Activated CD8-positive, alpha-beta memory T cell treated with anti-CD3 and anti-CD28 coated beads for 48 hours (primary cell): ENCODE results near the gene MYO3B.
"Not testable (repeated sequence)": the region's sequence is repeated elsewhere in the genome, so short reads cannot be mapped to it uniquely, and the experiment has no call there.

Source experiments
- DNase-seq, 3 experiments: peaks; one replicate each; pipeline ENCODE4 v3.0.0-alpha.2; 2020; ENCODE audit warnings: low read depth in 2 of 3, low spot score in 2 of 3

MYO3B gene

GRCh38 chr2:170206805-170207407 lies 29.0 kb downstream of the MYO3B start:
- DNase-seq, result no peak

- DNase-seq, result no peak
Observed at GRCh38 chr2:170207901-170208300, 30.0 kb downstream of the MYO3B start.

GRCh38 chr2:170208967-170209366 lies 31.0 kb downstream of the MYO3B start:
- no peak for DNase-seq

DNA sequence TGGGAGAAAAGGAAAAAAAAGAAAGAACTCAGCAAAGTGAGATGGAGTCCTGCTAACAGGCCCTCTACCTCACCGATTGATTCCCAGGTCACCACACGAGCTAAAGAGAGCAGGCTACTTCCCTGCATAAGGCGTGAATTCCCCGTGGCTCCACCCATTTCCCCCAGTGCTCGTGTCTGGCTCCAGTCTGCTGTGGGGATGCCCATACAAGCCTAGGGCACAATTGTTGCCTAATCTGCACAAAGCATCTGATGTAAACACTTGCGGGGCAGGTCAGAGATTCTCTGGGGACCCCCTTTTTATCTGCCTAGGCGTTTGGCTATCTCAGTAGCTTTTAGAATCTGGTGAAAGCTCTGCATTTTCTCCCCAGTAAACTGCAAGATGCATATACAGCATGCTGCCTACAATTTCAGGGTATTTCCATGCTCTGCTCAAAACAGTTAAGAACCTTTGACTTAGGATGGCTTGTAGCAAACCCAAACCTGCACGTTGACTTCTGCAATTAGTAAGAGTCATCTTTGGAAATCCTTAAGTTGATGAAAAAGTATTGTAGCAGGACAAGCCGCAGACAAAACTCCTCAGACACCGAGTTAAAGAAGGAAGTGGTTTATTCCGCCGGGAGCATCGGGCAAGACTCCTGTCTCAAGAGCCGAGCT lies 34.8 kb downstream of the MYO3B start:
- DNase-seq, result no peak

DNA sequence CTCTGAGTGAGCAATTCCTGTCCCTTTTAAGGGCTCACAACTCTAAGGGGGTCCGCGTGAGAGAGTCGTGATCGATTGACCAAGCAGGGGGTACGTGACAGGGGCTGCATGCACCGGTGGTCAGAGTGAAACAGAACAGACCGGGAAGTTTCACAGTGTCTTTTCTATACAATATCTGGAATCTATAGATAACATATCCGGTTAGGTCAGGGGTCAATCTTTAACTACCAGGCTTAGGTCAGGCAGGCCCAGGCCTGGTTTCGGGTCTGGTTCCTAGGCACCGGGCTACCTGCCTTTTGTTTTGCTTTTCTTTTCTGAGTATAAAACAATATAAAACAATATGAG lies 35.3 kb downstream of the MYO3B start:
- DNase-seq, result not testable (repeated sequence)

DNA sequence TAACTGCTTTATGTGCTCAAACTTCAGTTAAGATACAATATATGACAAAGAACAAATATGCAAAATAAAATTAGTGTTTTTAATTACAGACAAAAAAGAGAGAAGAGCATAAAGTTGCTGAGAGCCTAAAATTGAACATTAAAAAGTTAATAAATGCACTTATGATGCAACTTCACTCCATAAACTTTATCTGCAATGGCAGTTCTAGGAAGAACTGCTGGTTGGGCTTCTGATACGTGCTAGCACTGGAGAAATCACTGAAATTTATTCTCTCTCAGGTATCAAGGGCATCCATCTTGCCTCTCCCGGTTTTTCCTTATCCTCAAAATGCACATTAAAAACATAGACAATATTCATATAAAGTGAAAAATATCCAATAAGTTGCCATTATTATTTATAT lies 35.7 kb downstream of the MYO3B start:
- no peak for DNase-seq

DNA sequence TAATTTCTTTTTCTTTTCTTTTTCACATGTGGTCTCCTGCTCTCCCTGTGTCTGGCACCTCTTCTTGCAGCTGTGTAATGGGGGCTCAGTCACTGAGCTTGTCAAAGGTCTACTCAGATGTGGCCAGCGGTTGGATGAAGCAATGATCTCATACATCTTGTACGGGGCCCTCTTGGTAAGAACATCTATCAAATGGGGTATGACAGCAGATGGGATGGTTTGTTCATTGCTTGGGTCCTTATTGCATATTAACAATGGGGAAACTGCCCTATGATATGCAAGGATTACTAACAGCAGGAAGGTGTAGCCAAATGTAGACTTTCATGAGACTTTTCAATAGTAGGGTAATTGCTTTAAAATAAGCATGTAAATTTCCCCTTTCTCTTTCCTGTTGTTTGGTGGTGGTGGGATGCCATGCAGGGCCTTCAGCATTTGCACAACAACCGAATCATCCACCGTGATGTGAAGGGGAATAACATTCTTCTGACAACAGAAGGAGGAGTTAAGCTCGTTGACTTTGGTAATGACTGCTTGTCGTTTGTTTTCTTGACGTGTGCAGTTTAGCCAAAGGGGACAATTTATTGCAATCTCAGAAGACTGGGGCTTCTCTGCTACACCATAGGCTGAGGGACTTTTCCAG lies 36.5 kb downstream of the MYO3B start:
- no peak for DNase-seq

- DNase-seq, result no peak
Observed at GRCh38 chr2:170215021-170215420, 37.1 kb downstream of the MYO3B start.

- no peak for DNase-seq
Observed at GRCh38 chr2:170216428-170216827, 38.5 kb downstream of the MYO3B start.

- DNase-seq, result no peak
Observed at GRCh38 chr2:170216981-170217380, 39.0 kb downstream of the MYO3B start.

GRCh38 chr2:170217778-170218251 lies 39.9 kb downstream of the MYO3B start:
- DNase-seq, result no peak

DNA sequence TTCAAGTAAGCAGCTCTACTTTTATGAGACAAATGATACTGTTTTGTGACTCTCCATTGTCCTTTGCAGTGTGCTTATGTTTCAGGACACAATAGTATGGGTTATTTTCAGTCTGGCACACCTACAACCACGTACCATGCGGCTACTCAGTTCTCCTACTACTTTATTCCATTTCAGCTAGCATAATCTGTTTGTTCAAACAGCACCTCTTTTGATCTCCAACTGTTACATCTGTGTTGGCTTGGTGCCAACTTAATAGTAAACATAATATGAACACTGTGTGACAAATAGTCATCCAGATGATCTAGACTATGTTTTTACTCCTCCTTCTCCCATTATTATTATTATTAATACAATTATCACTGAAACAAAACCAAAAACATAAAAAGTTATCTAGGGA lies 40.5 kb downstream of the MYO3B start:
- DNase-seq, result no peak

DNA sequence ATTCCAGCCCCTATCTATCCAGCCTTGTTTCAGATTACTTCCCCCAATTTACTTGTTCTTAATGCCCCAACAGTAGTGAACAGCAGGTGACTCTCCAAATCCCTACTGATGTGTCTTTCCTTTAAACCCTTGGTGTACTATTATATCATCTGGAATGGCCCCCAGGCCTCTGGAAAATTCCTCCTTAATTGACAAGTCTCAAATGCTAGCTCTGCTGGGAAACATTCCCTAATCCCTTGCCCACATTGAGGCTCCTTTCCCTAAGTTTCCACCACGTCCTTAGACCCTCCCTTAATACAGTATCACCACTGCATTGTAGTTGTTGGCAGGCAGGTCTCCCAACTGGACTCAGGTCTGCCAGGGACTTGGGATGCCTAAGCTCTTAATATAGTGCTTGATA lies 41.0 kb downstream of the MYO3B start:
- no peak for DNase-seq

DNA sequence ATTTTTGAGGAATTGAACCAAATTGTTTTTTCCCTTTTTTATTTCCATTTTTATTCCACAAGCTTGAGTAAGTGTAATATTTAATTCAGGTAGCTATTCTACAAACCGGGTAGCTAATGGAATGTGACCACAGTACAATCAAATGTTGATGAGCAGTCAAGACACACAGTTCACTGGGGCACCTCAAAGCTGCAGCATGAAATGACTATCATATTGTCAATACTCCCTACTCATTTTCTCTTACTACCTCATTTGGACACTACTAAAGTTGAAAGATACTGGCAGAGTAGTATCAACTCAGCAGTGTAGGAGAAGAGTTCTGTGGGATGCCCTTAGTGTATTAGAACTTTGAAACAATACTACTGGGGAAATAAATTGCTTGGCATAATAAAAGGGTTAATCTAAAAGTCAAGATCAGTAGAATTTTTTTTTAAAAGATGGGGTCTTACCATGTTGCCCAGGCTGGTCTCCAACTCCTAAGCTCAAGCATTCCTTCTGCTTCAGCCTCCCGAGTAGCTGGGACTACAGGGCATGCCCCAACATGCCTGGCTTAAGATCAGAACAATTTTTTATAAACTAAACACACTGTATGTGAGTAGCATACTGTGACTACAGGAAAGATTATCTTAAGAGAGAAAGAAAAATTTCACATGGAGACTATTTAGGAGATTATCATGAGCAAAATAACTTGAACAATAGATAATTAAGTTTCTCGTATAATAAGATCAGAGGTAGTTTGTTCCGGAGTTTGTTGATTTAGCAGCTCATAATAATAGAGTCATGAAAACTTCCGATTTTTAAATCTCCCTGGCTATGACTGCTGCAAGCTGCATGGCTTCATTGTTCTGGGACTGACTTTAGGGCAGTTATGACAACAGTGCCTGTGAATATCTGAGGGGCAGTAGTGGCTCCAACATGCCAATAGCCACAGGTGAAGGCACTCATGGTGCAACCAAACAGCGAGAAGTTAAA lies 43.7 kb downstream of the MYO3B start:
- DNase-seq, result no peak

DNA sequence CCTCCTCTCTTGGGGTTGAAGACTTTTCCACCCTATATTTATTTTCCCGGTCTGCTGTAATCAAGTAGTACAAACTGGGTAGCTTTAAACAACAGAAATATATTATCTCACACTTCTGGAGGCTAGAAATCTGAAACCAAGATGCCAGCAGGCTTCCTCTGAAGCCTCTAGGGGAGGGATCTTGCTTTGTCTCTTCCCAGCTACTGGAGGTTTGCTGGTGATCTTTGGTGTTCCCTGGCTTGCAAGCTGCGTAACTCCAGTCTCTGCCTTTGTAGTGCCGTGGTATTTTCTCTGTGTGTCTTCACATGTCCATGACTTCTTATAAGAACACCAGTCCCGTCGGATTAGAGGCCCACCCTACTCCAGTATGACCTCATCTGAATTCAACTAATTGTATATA lies 44.4 kb downstream of the MYO3B start:
- no peak for DNase-seq

- DNase-seq, result no peak
Observed at GRCh38 chr2:170222842-170223241, 44.9 kb downstream of the MYO3B start.

GRCh38 chr2:170224692-170225294 lies 46.8 kb downstream of the MYO3B start:
- no peak for DNase-seq

- DNase-seq, result no peak
Observed at GRCh38 chr2:170226216-170226615, 48.3 kb downstream of the MYO3B start.

- no peak for DNase-seq
Observed at GRCh38 chr2:170227507-170227947, 49.6 kb downstream of the MYO3B start.

GRCh38 chr2:170227951-170228350 lies 50.0 kb downstream of the MYO3B start:
- no peak for DNase-seq

DNA sequence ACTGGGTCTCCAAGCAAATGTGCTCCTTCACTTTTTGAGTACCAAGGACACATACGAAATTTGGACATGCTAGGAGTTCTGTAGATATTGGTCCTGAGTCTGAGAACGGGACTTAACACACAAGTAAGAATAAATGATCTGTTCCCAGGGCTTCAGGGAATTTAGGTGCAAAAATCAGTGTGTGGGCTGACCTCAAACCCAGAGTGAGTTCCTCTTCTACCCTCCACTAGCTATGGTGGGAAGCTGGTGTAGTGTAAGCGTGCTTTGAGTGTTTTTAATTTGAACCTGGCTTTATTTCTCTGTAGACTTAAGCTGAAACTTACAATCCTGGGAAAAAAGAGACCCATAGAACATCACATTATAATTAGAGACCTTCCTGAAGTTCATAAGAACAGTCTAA lies 50.5 kb downstream of the MYO3B start:
- DNase-seq, result no peak
